GM06990 (cell line): ENCODE data around the gene TMEM184C.

Experiments
- DNase-seq: peaks from one replicate; pipeline ENCODE4 v3.0.0-alpha.2; 2011; ENCODE audit not compliant: insufficient read length; ENCODE audit errors: extremely low read depth
- H3K27me3 ChIP-seq: replicated peaks from 2 replicates; pipeline ENCODE4 v1.6.0; 2011; ENCODE audit warnings: low read length; ENCODE audit not compliant: control insufficient read depth, insufficient read depth
- H3K36me3 ChIP-seq: 2 replicates; pipeline ENCODE4 v1.5.1; 2011; ENCODE audit warnings: low read length; ENCODE audit not compliant: control insufficient read depth, insufficient read depth
- H3K4me3 ChIP-seq: replicated peaks from 2 replicates; pipeline ENCODE4 v1.5.1; 2011; ENCODE audit warnings: low read depth, mild to moderate bottlenecking, control low read depth, low read length
- TF ChIP-seq, protein P1 (sequence below): IDR thresholded peaks from 2 replicates; pipeline ENCODE4 v1.5.1; 2011; ENCODE audit warnings: low read length, control low read depth, mild to moderate bottlenecking, inconsistent platforms; ENCODE audit not compliant: insufficient read depth, poor library complexity, severe bottlenecking

The TMEM184C gene

DNA sequence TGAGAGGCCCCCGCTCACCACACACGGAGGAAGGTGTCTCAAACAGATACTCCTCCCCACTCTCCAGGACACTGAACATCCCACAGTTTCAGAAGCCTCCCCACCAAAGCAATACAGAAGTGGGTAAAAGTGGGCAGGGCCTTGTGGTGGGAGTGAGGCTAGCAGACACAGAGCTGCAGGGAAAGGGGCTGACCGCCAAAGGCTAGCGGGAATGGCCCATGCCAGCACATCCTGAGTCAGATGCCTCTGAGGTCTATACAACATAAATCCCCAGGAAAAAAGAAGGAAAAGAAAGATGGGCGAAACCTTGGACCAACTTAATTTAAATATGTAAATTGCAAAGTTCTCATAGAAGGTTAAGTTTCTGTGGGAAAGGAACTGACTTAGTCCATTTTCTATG is 92.8 kb downstream of the TMEM184C start:
- TF ChIP-seq, protein P1, sequence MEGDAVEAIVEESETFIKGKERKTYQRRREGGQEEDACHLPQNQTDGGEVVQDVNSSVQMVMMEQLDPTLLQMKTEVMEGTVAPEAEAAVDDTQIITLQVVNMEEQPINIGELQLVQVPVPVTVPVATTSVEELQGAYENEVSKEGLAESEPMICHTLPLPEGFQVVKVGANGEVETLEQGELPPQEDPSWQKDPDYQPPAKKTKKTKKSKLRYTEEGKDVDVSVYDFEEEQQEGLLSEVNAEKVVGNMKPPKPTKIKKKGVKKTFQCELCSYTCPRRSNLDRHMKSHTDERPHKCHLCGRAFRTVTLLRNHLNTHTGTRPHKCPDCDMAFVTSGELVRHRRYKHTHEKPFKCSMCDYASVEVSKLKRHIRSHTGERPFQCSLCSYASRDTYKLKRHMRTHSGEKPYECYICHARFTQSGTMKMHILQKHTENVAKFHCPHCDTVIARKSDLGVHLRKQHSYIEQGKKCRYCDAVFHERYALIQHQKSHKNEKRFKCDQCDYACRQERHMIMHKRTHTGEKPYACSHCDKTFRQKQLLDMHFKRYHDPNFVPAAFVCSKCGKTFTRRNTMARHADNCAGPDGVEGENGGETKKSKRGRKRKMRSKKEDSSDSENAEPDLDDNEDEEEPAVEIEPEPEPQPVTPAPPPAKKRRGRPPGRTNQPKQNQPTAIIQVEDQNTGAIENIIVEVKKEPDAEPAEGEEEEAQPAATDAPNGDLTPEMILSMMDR = no peak
- Histone ChIP-seq H3K4me3 (no peak overlapping the region), H3K36me3 (no peaks in the 10 kb centered on the region), H3K27me3 (no peaks in the 10 kb centered on the region)
- no peak for DNase-seq

DNA sequence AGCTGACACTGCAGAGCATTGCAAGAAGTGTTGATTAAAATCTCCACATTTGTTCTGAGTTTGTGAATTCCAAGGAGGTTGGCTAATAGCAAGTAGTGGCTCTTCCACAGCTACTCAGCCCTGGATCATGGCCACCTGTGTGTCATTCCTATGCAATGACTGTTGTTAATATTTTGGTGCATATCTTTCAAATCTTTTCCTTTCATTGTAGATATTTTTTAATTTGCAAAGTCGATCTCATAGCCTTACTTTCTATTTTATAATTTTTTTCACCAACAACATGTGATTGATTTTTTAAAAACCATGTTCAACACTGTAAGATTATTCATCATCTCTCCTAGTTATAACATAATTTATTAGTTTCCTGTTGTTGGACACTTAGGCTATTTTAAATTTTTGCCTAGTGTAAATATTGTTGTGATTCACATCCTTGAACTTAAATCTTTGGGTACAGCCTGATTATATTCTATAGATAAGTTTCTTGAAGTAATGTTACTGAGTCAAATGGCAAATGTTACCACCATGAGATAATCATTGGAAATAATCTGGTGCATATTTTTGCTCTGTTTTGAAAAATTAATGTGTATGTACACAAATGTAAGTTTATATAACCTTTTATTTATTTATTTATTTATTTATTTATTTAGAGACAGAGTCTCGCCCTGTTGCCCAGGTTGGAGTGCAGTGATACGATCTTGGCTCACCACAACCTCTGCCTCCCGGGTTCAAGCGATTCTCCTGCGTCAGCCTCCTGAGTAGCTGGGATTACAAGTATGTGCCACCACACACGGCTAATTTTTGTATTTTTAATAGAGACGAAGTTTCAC is 97.6 kb downstream of the TMEM184C start:
- TF ChIP-seq, protein P1 = no peak
- H3K36me3 ChIP-seq = no peaks in the 10 kb centered on the region
- no peak overlapping the region for H3K4me3 ChIP-seq
- no peaks in the 10 kb centered on the region for H3K27me3 ChIP-seq
- no peak for DNase-seq

DNA sequence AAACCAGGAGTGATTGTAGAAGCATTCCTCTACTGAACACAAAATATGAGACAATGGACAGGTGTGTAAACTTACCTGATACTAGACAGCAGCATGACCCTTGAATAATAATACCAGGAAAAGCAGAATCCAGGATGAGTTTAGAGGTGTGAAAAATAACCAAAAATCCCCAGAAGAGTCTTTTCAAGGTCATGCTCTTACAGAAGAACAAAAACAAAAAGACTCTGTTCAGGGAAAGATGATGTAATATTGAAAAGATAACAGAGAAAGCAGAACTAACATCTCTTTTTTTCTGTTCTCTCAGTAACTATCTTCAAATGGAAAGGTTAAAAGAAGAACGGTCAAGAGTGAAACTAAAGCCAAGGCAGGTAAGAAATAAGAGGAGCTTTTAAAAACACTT is 100.7 kb downstream of the TMEM184C start:
- no peak overlapping the region for H3K4me3 ChIP-seq
- no peaks in the 10 kb centered on the region for H3K27me3 ChIP-seq
- TF ChIP-seq, protein P1 = no peak
- no peaks in the 10 kb centered on the region for H3K36me3 ChIP-seq
- peak; percentile 68 for DNase-seq
